IPS-11a (cell line): ENCODE results near the gene DYSF.

Experiments used
- H3K4me3 ChIP-seq: one replicate; pipeline ENCODE4 v1.5.1; 2013; ENCODE audit warnings: low read depth, low read length, control low read depth

DYSF gene

DNA sequence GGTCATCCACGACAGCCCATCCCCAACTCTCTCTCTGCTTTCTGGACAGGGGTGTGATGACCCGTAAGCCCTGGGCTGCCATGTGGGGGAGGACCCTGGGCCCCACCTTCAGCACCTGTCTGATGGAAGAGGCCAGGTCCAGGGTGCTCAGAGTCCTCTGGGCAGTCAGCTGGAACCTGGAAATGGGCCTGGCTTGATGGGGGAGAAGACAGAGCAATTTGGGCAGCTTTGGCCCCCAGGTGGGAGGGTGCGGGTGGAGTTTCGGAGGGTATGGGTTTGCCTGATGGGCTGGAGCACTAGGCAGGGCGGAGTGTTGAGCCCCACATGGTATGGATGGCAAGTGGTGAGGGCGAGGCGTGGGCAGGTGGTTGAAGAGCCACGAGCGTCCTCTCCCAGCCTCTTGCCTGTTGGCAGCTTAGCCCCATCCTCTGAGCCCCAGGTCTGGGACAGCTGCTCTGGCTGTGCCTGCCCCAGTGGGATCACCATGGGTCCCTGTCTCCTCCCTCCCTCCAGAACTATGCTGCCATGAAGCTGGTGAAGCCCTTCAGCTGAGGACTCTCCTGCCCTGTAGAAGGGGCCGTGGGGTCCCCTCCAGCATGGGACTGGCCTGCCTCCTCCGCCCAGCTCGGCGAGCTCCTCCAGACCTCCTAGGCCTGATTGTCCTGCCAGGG, 232.7 kb downstream of the DYSF start:
- no peak overlapping the region for H3K4me3 ChIP-seq

DNA sequence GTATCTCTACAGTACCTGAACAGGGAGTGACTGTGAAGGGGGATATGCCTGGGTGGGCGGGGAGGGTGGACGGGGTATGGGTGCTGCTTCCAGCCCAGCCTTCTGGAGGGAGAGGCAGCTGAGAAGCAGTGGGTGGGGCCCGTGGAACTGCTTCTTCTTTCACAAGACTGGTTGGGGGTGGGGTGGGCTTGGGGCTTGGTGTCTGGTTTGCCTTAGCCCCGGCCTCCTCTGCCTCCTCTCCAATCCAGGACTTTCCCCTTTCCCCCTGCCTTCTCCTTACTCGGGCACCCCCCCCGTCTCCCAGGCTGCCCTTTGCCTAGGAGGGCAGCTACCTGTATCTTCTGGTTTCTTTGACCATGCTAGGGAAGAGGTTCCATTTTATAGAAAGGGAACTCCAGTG, 233.4 kb downstream of the DYSF start:
- H3K4me3 ChIP-seq, result no peak overlapping the region

DNA sequence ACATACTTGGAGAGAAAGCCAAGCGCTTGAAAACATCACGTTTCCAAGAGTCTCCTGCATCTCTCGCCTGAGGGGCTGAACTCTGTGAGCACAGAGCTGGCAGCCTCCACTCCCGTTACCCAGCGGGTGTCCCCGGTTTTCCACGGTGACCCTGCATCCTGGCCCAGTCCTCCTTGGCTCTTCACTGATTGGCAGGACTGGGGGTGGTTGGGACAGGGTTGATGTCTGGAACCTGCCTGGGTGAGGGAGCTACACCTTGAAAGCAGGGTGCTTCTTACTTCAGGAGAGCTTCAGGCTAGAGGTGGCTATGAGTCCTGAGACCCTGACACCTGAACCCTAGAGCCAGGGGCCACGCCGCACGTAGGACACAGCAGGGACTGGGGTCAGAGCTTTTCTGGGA, 234.1 kb downstream of the DYSF start:
- no peak overlapping the region for H3K4me3 ChIP-seq

DNA sequence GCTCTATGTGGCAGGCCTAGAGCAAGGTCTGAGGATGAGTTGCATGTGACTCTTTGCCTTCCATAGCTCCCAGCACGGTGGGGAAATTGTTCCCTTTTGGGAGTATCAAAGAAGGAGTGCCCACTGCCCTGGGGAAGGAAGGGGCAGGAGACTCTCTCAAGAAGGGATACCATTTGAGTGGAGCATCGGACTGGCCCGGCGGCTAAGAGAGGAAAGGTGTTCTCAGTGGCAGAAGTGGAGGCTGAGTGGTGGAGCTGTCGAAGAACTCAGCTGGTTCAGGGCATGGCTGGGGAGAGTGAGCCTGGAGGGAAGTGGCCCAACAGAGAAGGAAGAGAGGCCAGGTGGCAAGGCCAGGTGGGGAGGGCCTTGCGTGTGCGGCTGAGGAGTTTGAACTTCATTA, 235.2 kb downstream of the DYSF start:
- no peak overlapping the region for H3K4me3 ChIP-seq

DNA sequence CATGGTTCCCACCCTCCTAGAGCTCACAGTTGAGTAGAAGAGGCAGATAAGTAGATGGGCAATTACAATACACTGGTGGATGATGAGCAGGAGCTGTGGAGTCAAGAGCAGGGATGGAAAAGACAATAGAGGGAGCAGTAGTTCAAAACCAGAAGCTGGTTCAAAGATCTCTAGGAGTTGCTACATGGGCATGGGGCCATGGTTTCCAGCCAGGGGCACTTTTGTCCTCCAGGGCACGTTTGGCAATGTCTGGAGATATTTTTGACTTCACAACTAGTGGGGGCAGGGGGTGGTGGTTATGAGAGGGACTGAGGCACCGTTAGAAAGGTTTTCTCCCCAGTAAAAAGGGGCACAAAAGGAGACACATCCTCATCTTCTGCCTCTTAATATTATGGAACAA, 236.0 kb downstream of the DYSF start:
- no peak overlapping the region for H3K4me3 ChIP-seq

DNA sequence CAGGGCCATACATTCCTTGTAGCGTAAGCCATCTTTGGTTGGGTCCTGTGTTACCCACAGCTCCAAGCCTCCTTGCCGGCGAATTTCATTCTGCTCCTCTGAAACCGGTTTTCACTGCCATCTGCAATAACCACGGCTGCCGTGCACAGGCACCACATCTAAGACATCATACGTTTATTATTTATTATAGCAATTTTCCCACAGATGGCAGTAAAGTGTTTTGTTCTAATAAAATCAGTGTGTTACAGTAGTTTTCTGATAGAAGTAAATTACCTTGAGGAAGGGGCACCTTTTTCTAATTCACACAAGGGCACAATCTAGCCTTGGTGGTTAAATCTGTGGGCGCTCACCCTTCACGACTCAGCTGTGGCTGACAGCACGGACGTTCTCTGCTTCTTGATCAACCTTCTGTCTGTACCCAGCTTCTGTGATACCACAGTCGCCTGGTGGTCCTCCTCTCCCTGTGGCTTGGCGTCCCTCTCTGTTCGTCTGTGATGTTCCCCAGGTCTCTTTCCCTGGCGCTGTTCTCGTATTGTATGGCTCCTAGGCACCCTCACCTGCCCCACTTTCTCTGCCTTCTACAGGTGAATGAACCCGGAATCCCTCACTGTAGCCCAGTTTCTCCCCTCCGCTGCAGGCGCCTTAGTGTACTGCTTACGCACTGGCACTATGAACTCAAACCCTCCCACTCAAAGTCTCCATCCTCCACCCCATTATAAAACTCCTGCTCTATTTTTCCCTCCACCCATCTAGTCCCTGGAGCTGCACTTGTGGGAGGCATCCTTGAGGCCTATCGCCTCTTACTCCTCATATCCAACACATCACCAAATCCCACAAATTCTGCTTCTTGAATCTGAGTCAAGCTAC, 236.8 kb downstream of the DYSF start:
- H3K4me3 ChIP-seq, result no peak overlapping the region

DNA sequence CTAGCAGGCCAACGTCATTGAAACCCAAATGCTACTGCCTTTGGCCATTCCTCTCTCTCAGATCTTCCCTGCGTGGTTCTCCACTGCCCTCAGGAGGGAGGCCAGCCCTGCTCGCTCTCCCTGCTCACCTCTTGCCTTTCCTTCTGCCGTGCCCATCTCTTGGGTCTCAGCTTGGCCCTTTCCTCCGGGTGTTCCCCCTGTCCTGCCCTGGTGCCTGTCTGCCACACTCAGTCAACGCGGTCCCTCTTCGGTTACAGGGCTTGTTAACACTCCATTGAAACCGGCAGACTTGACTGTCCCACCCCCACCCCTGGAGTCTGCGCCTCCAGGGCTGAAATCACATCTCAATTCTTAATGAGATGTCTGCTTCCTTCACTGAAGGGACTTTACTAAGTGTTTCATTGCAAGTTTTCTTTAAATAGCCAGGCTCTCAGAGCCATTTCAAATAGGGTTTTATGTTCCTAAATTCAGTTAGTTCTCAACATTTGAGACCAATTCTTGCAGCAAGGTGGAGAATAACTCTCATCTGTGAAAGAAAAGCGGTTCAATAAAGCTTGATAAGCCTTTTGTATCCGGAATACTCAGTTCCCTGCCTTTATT, 237.6 kb downstream of the DYSF start:
- H3K4me3 ChIP-seq, result no peak overlapping the region

DNA sequence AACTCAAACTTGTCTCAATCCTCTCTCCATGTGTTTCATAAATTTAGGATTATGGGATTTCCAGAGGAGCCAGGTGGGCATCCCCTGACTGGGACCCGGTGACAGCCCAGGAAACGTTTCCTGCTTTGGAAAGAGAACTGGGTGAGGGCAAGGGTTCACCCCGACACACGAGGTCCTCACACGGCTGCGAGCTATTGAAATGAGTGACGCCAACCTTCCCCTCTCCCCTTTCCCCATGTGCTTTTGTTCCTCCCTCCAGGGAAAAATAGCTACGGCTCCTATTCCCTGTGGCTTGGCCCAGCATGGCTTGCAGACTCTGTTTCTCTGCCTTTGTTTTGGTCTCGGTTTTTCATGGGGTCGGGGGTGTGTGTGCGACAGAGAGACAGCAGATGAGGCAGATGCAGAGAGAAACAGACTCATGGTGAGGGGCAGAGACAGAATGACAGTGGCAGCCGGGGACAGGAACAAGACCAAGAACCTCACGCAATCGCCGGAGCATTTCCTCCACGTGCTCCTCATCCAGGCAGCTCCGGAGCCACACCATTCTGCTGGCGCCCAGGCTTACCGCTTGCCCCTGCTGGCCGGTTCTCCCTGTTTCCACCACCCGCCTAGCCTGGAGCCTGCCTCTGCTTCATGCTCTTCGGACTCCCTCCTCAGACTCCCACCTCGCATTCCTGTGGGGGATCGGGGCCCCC, 238.5 kb downstream of the DYSF start:
- H3K4me3 ChIP-seq, result no peak overlapping the region

DNA sequence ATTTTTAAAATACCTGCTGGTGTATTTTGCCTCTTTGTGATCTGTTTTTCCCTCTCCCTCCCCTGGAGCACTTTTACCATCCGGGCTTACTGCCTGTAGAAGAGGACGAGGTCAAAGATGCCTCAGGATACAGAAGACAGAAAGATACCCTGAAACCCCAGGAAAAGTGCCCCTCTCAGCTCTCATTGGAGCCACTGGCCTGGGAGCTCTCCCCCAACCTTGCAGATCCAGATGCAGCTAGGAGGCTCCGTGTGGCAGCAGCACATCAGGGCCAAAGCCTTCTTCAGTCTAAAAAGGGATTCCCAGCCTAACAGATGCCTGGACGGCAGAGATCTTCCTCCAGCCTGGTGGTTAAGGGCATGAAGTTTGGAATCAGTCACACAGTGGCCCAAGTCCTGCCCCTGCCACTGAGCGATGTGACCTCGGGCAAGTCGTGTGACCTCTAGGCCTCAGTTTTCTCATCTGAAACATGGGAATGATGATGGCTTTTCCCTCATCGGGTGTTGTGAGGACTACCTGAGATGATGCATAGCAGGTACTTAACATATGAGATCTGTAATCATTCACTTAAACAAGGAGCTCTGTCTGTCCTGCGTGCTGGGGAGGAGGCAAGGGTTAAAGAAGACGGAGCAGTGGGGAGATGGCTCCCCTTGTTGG, 239.4 kb downstream of the DYSF start:
- no peak overlapping the region for H3K4me3 ChIP-seq

DNA sequence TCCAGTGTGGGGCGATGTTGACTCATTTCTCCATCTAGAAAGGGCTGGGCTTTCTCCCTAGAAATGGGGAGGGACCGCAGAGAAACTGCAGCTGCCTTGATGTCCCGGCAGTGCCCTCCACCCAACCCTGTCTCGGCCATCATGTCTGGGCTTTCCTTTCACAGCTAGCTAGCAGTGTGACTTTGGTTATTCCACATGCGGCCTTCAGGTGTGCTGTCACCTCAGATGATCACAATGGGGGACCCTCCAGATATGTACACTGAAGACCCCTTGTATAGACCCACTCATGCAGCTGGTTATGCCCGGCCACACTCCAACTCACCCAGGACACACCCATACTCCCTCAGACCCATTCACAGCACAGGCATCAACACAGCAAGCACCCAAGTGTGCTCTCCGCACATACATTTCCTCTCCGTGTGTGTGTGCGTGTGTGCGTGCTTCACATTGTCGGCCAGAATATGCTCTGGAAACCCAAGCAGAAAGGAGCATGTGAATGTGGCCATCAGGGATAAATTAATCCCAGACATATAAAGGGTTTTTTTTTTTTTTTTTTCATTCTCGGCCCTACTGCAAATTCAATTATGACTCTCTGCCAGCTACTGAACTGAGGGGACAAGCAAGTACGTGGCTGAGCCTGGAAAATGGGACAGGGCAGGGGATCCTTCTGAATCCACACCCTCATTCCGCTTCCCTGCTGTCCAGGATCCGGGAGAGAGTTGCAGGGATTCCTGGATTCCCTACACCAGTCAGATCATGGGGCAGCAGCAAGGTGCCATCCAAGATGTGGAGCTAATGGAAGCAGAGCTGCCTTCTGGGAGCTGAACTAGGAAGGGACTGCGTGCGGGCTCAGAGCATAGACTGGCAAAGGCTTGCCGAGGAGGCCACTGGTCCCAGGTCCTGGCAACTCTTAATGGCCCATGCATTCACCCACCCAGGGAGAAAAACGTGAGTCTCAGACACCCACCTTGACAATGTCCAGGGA, 240.2 kb downstream of the DYSF start:
- no peak overlapping the region for H3K4me3 ChIP-seq

DNA sequence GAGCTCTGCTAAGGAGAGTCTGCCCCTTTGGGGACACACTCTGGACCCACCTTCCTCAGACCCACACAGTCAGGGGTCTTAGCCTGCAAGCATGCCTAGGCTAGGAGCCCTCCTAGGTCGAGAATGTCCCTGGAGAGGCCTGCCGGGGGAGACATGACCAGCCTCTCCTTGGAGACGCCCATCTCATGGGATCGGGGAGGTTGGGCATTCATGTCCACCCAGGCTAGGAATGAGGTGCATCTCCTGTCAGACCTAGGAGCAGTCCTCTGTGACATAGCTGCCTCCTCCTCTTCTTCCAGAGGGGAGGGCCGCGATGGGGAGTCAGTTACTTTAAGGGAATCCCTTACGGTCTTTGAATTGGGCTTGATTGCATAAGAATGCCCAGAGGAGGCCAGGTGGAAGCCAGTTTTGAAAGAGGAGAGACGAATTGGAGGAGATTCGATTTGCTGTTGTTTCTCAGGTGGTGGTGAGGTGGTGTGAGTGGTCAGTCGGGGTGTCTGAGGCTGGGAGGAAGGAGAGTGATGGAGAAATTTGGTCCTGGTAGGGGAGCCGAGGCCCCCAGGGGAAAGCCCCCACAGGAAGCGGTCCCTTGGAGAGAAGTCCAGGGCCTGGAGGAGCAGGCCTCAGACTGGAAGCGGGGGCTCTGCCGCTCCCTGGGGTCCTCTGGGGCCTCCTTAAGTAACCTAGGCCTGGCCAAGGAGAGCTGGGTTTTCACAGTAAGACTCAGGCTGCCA, 241.3 kb downstream of the DYSF start:
- no peak overlapping the region for H3K4me3 ChIP-seq

DNA sequence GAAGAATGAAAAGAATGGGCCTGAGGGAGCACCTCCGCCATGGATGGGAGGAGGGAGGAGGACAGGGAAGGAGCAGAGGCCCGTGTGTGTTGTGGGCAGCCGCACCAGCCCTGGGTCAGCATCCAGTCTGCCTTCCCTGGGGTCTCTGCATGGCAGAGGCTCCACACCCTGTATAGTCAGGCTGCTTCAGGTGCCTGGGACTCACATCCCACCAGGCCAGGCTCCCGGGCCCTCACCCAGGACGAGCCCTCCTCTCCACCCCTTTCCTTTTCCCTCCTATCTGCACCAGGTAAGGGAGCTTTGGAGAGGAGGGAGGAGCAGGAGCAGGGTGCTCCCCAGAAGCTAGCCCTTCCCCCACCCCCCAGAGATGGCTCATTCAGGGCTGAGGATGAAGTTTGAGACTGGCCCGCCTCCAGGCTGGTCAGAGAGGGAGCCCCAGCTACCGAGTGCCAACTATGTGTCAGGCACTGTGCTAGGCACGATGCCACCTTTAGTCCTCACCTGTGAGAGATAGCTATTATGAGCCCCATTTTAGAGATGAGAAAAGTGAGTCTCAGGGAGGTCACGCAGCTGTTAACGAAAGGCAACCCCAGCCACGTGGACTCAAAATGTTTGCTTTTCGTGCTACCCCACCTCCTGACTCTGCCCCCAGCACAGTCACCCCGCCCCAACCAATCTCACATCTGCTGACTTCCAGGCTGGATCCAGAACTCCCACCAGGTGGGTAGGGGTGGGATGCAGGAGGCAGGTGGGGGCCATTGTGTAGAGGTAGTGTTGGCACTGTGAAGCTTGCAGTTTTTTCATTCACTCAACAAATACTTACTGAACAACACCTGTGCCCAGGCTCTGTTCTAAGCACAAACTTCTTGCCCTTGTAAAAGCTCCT, 242.1 kb downstream of the DYSF start:
- H3K4me3 ChIP-seq, result no peak overlapping the region

DNA sequence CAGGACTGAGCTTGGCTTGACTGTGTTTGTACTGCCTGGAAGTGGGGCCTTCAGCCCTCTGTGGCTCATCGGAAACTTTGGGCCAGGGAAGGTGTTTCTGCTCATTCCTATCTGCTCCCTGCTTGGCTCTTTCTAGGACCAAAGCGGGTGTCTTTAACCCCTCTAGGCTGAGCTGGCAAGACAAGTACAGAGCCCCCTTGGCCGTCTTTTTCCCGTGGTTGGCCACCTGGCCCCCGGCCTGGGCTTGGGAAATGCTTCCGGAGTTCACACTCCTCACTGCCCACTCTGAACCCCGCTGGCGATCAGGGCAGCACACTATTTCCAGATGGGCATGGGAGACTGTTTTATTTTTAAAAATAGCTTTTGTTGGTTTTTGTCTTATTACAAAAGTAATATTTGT, 243.0 kb downstream of the DYSF start:
- no peak overlapping the region for H3K4me3 ChIP-seq

DNA sequence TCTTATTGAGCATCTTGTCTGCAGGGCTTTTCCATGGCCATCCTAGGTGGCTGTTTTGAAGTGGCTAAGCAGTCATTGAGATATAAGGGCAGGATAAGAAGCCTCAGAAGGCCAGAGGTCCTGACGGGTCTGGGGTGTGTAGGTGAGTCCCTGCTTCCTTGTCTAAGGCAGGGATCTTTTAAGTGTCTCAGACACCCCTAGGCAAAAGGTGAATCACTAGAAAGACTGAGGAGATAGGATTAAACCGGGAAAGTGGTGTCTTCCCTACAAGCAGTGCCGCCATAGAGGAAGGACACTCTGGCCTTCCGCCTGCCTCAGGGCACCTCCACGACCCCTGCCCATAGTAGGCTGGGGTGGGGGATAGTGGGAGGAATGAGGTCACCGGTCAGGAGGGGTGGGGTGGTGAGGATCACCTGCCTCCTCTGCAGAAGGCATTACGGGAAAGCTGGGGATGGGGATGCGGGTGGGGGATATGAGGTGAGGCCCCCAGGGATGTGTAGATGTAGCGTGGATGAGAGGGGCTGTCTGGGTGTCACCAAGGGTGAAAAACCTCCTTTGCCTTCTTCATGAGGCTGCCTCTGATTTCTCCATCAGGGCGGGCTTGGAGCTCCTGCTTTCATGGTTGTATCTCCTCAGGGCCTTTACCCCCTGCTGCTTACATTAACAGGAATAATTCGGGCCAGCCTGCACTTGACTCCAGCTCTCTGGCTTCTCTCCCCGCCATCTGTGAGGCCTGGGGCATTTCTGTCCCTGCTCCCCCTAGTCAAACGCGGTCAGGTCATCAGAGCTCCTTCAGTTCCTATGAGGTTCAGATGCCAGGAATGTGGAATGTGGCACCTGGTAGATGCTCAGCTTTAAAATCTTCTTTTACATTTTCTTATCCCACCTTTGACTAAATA, 244.0 kb downstream of the DYSF start:
- no peak overlapping the region for H3K4me3 ChIP-seq

DNA sequence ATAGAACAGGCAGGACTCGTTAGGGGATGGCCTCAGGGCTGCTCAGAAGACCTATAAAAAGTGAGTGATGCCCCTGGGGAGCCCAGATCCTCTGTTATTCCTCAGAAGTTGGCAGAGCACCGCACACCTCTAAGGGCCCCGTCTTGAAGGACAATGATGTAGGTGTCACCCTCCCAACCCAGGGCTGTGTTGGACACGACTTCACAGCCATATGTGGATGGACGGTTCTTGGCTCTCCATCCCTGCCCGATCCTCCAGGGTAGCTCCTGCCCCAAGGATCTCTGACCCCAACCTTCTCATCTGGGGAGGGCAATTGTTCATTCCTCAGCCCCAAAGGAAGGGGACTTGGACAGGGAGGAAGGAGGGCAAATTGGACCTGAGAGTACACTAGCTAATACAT, 246.1 kb downstream of the DYSF start:
- H3K4me3 ChIP-seq, result no peak overlapping the region

DNA sequence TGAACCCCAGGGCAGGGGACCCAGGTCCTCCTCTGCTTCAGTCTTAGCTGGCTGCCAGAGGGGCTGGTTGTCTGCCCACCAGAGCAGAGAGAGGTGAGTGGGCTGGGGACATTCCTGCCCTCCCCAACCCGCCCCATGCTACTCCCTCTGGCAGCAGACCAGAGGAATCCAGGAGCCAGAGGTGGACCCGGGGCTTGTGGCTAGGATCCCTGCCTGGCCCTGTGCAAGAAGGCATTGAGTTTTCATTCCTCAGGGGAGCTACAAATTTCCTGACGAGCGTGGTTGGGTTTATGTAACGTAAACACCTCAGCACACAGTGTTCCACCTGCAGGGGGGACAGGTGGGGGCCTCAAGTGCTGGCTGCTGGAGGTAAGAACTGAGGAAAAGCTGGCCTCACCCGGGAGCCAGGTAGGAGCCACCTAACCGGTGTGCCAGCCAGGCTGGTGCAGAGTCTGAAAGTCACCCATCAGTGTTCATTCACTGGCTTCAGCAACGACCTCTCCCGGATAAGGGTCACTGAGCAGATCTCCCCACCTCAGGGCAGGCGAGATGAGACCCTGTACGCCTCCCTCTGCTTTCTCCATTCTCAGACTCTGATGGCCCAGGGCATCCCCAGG, 246.8 kb downstream of the DYSF start:
- H3K4me3 ChIP-seq, result no peak overlapping the region
